K562 (cell line): Measurements from ENCODE around the gene TGFB2. TPM values are rescaled to one million over a fixed set of nuclear protein-coding genes. Genes with fewer than 3 reads are reported as not detected.

Source experiments
- ETV1 ChIP-seq: fragments of 450-650 bp; conservative IDR thresholded peaks from 2 replicates; pipeline ENCODE4 v1.6.1; 2016; ENCODE audit warnings: missing genetic modification characterization, control low read depth, low read depth, missing compliant biosample characterization
- EZH2 ChIP-seq: IDR thresholded peaks from 2 replicates; pipeline ENCODE4 v1.6.1; 2012; ENCODE audit warnings: low read depth, mild to moderate bottlenecking, inconsistent platforms, low read length, borderline replicate concordance
- GABPA ChIP-seq: fragments of 200-800 bp; sonication (Bioruptor generic); conservative IDR thresholded peaks from 2 replicates; pipeline ENCODE4 v1.6.1; 2016; ENCODE audit warnings: low read depth, missing genetic modification characterization, missing compliant biosample characterization
- HLTF ChIP-seq: fragments of 450-650 bp; IDR thresholded peaks from 2 replicates; pipeline ENCODE4 v1.6.1; 2016
- PML ChIP-seq: IDR thresholded peaks from 2 replicates; pipeline ENCODE4 v1.6.1; 2012; ENCODE audit warnings: low read length, inconsistent platforms
- SIN3B ChIP-seq: fragments of 450-650 bp; IDR thresholded peaks from 2 replicates; pipeline ENCODE4 v1.6.1; 2017; ENCODE audit warnings: low read depth, mild to moderate bottlenecking, moderate library complexity
- SNAPC5 ChIP-seq: fragments of 250-450 bp; sonication (Bioruptor Pico); IDR thresholded peaks from 2 replicates; pipeline ENCODE4 v1.8.0; 2021; ENCODE audit warnings: moderate library complexity, mild to moderate bottlenecking, inconsistent platforms
- SP2 ChIP-seq: IDR thresholded peaks from 2 replicates; pipeline ENCODE4 v1.6.1; 2011; ENCODE audit warnings: mild to moderate bottlenecking, low read depth, low read length, moderate library complexity; ENCODE audit not compliant: poor library complexity, severe bottlenecking; ENCODE audit errors: extremely low read depth
- TEAD1 ChIP-seq, 2 experiments: fragments of 450-650 bp in 1 of 2; sonication (generic) in 1 of 2; formaldehyde crosslinking; IDR thresholded peaks; 2 replicates each; pipeline versions ENCODE4 v1.4.0 to v1.8.0; 2020 to 2022; ENCODE audit warnings: mild to moderate bottlenecking in 2 of 2, missing genetic modification reagents in 1 of 2
- TRIM25 ChIP-seq: fragments of 450-650 bp; IDR thresholded peaks from 2 replicates; pipeline ENCODE4 v1.7.0; 2016; ENCODE audit warnings: borderline replicate concordance
- XRCC5 ChIP-seq: fragments of 200-400 bp; formaldehyde crosslinking; IDR thresholded peaks from 2 replicates; pipeline ENCODE4 v1.6.1; 2017; ENCODE audit warnings: low read depth, mild to moderate bottlenecking, low read length
- ZBTB26 ChIP-seq: fragments of 450-650 bp; formaldehyde crosslinking; IDR thresholded peaks from 2 replicates; pipeline ENCODE4 v1.4.0; 2022; ENCODE audit warnings: missing genetic modification characterization
- ZFP30 ChIP-seq: fragments of 250-450 bp; sonication (Bioruptor Pico); IDR thresholded peaks from 2 replicates; pipeline ENCODE4 v1.8.0; 2022; ENCODE audit warnings: moderate library complexity, mild to moderate bottlenecking, inconsistent platforms, borderline replicate concordance
- ZFP36 ChIP-seq: fragments of 150-350 bp; IDR thresholded peaks from 2 replicates; pipeline ENCODE4 v1.6.1; 2018; ENCODE audit warnings: low read length, low read depth; ENCODE audit not compliant: partially characterized antibody
- ZNF146 ChIP-seq: IDR thresholded peaks from one replicate; pipeline ENCODE4 v1.6.1; 2018; ENCODE audit warnings: missing compliant biosample characterization; ENCODE audit not compliant: unreplicated experiment
- ZNF324 ChIP-seq: fragments of 250-450 bp; sonication (Bioruptor Pico); IDR thresholded peaks from 2 replicates; pipeline ENCODE4 v1.4.0; 2020; ENCODE audit warnings: mild to moderate bottlenecking
- polyA plus RNA-seq, 8 experiments: library from polyadenylated mRNA; depleted of rRNA in 4 of 8; stranded (reverse) in 5 of 8; unstranded in 3 of 8; fragments of >200 nt; fragmentation: Nextera tagmentation in 2 of 8; fragmentation: Illumina TruSeq in 1 of 8; extraction: Ambion mirVana in 2 of 8; extraction: Trizol in 1 of 8; gene quantifications; 2 replicates each; pipeline versions ENCODE4 v1.2.1 to v1.2.3, GENCODE V29; 2011 to 2014; ENCODE audit warnings: inconsistent platforms in 1 of 8, missing spikeins in 1 of 8
- total RNA-seq, 7 experiments: library from RNA; depleted of rRNA in 6 of 7; stranded (reverse); fragments of >200 nt in 6 of 7; fragmentation: Illumina TruSeq in 2 of 7; extraction: Trizol in 2 of 7; gene quantifications; 2 replicates each; pipeline versions ENCODE4 v1.2.1 to v1.2.3, GENCODE V29; 2011 to 2021; ENCODE audit warnings: low replicate concordance in 1 of 7

TGFB2 gene
- total and polyA plus RNA-seq, 9 of the 15 experiments (the other 6 are each of a cell fraction or from before 2014, with no cell fraction given): 0.03 to 0.41 (median 0.11) TPM; not detected in 3

GRCh38 chr1:218376722-218377121 is 31.6 kb downstream of the TGFB2 start (continued):
- TF ChIP-seq SNAPC5 (CRISPR knock-in tag) (no peak), ZBTB26 (CRISPR knock-in tag) (no peak), ETV1 (tag) (no peak), HLTF (no peak), ZFP36 (no peak), SP2 (no peak), PML (no peak), EZH2 (no peak), TEAD1 (CRISPR knock-in tag; IDR thresholded peaks at IDR 0.05) (no peak), ZNF324 (CRISPR knock-in tag) (no peak), XRCC5 (no peak), ZFP30 (no peak), TRIM25 (no peak), ZNF146 (CRISPR knock-in tag) (no peak), SIN3B (no peak), GABPA (tag) (no peak)
